ENCODE results near the gene HOXA4.

Gene HOXA4

DNA sequence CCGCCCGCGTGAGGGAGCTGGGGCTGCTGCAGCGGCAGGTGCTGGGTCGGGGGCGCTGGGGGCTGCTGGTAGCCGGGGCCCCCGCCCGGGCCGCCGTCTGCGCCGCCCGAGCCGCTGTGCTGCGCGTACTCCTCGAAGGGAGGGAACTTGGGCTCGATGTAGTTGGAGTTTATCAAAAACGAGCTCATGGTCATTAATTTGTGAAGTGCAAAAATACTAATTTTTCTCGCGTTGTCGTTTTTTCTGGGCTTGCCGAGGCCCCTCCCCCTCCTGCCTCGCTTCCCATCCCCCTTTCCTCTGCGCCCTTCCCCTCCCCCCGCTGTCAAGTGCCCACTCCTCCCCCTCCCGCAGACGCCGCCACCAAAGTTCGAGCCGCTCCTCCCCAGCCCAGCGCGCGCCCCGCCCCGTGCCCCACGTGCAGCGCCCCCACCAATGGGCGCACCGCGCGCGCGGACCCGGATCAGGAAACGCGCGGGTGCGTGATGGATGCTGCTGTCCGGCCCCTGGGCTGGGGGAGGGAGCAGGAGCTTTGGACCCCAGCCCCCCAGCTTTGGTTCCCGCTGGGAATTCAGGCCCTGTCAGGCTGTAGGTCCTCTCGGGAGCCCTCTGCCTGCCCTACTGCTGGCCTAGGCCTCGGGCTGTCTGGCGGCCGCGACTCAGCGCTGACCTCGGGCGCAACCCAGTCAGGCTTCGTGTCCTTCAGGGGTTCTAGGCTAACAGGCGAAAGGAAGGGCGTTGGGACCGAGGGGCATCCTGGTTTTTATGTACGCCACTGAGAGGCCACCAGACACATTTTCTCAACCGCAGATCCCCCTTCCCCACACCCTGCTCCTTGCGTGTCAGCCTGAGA is at the start of gene HOXA4:
TSS of gene HOXA4 (minus strand) at position 218 of the 850 bp plus-strand sequence. CDS start at position 194, 24 bp downstream.
- TF ChIP-seq, protein P1, sequence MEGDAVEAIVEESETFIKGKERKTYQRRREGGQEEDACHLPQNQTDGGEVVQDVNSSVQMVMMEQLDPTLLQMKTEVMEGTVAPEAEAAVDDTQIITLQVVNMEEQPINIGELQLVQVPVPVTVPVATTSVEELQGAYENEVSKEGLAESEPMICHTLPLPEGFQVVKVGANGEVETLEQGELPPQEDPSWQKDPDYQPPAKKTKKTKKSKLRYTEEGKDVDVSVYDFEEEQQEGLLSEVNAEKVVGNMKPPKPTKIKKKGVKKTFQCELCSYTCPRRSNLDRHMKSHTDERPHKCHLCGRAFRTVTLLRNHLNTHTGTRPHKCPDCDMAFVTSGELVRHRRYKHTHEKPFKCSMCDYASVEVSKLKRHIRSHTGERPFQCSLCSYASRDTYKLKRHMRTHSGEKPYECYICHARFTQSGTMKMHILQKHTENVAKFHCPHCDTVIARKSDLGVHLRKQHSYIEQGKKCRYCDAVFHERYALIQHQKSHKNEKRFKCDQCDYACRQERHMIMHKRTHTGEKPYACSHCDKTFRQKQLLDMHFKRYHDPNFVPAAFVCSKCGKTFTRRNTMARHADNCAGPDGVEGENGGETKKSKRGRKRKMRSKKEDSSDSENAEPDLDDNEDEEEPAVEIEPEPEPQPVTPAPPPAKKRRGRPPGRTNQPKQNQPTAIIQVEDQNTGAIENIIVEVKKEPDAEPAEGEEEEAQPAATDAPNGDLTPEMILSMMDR (IDR thresholded peaks at IDR 0.05; ENCODE audit: low read depth, low read length, missing control alignments): no peak
- H3K4me3 ChIP-seq (replicated peaks; ENCODE audit: low read depth, low read length): peak within 1 kb of the TSS; percentile 42
- no peak for DNase-seq (ENCODE audit: extremely low read depth, low read depth)

DNA sequence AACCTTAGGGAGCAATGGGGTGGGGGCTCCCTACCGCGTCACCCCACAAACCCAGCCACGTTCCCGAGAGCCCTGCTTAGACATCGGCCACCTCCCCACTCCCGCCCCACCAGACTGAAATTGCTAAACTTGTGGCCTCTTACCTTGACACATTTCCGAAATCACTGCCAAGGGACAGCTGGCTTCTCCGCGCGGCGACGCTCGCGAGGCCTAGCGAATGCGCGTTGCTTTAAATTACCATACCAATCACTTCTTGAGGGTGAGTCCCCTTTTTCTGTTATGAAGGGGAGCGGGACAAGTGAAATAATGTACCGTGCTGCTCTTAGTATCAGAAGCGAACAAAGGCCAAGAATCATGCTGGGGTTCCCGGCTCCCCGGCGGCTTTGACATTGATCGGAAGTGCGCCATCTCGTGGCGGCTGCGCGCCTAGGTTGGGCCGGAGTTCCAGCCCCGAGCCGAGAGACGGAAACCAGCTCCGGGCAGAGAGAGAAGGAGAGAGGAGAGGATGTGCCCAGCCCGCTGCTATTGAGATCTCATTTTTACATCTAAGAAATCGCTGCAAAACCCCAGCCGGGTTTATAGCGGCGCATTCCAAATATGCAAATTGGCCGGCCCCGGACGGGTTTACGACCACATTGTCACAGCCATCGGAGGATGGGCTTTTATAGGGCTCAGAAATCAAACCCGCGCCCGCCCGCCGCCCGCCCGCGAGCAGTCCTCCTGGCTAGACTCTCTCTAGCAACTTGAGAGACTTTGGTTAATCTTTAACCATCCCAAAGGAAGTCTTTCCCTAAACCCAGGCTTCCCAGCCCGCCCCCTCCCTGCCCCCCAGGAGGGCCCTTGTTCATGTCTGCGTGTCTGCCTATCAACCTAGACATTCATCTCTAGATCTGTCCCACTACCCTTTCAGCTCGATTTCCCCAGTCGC is 49.2 kb upstream of the HOXA4 start:
- DNase-seq (ENCODE audit: extremely low read depth, low read depth): no peak
- peak overlapping the region; percentile 83 for H3K4me3 ChIP-seq (replicated peaks; ENCODE audit: low read depth, low read length)
- TF ChIP-seq, protein P1 (IDR thresholded peaks at IDR 0.05; ENCODE audit: low read depth, low read length, missing control alignments): peak; percentile 92

GRCh38 chr7:27179030-27179429 is 48.5 kb upstream of the HOXA4 start:
- DNase-seq (ENCODE audit: extremely low read depth, low read depth): no peak
- TF ChIP-seq, protein P1 (IDR thresholded peaks at IDR 0.05; ENCODE audit: low read depth, low read length, missing control alignments): no peak
- peak overlapping the region; percentile 83 for H3K4me3 ChIP-seq (replicated peaks; ENCODE audit: low read depth, low read length)

DNA sequence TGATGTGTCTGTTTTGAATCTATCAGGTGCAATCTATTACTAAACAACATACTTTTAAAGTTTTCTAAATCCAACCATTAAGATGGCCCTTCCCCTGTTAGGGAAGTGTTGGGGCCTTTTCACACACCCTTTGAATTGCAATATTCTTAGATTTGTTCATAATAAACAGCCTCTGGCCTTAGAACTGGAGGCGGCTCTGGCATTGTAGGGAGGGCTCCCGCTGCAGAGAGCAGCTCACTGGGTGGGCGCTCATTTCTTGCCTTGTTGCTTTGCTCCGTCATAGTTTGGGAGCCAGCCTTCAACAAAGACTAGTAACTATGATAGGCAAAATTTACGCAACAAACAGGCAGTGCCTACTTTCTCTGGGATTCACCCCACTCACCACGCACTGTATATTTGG is 47.8 kb upstream of the HOXA4 start:
- H3K4me3 ChIP-seq (replicated peaks; ENCODE audit: low read depth, low read length): peak overlapping the region; percentile 83
- no peak for DNase-seq (ENCODE audit: extremely low read depth, low read depth)
- TF ChIP-seq, protein P1 (IDR thresholded peaks at IDR 0.05; ENCODE audit: low read depth, low read length, missing control alignments): no peak

DNA sequence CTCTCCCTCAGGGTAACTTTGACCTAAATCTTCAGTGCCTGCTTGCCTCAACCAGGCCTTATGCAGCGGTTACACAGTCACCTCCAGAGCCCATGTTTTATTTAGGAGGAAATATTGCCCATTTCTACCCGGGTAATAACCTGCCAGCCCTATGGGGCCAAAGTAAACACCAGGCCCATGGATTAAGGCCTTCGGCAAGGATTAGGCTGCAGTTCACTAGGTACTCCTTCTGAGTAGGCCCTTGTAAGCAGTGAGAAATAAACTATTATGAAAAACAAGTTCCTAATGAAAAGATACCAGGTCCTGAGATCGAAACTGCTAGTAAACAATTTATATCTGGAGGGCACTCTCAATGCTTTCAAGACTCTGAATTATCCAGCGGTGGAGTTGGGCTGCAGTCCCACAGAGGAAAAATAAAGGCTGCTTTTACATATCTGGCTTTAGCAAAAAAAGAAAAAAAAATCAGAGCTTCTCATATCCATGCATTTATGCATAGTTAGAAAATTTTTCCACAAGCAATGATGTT is 47.3 kb upstream of the HOXA4 start:
- TF ChIP-seq, protein P1 (IDR thresholded peaks at IDR 0.05; ENCODE audit: low read depth, low read length, missing control alignments): no peak
- peak overlapping the region; percentile 83 for H3K4me3 ChIP-seq (replicated peaks; ENCODE audit: low read depth, low read length)
- no peak for DNase-seq (ENCODE audit: extremely low read depth, low read depth)

DNA sequence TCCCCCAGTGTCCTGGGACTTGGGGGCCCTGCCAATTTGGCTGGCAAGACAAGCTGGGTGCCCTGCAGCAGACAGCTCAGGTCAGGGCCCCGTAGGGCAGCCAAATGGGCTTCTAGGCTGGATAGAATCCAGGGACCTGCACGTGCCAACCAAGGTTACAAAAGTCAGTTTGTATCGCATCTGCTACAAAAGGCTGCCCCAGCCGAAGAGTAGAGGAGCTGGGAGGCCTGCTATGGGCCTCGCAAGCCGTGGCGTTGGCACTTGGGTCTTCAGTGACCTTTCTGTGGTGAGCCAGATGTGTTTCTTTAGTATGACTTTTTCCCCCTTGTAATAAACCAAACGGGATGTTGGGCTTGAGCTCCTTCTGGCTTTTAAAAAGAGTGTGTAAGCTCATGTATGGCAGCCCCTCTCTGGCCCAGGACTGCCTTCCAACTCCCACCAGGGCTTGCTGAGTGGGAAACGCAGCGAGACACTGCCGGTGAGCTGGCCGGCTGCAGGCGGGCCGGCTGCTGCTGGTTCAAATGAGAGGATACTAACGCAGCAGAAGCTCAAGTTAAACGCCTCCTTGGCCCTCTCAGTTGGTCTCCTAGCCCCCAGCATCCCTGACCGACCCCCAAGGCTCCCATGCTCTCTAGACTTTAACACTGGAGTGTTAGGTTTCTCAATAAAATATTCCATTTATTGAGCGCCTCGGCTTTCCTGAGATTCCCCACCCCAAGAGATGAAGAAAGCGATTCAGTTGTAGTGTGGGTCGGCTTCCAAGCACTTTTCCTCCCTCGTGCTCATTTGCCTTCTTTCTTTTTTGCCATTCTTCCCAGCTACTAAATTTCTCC is 46.6 kb upstream of the HOXA4 start:
- TF ChIP-seq, protein P1 (IDR thresholded peaks at IDR 0.05; ENCODE audit: low read depth, low read length, missing control alignments): no peak
- H3K4me3 ChIP-seq (replicated peaks; ENCODE audit: low read depth, low read length): peak overlapping the region; percentile 83
- DNase-seq (ENCODE audit: extremely low read depth, low read depth): no peak

Measured in HFF-Myc (cell line).